H1 (cell line): ENCODE results near the gene LRRC4. TPM values are rescaled to one million over a fixed set of nuclear protein-coding genes. Genes with fewer than 3 reads are reported as not detected.

Experiments used
- CTCF ChIA-PET: fragments of 300-600 bp; sonication (Branson Sonifier 250); formaldehyde crosslinking; loops from one replicate; lab custom pipeline; 2021; ENCODE audit not compliant: partially characterized antibody; lab: Charles Lee
- POLR2A ChIA-PET: fragments of 300-600 bp; sonication (Branson Sonifier 250); formaldehyde crosslinking; loops from one replicate; lab custom pipeline; 2021; ENCODE audit warnings: inconsistent platforms; ENCODE audit not compliant: partially characterized antibody; lab: Charles Lee
- DNase-seq, 2 experiments: peaks; one replicate each; pipeline versions ENCODE4 v3.0.0 to v3.0.0-alpha.2; 2010 to 2022; ENCODE audit warnings: low spot score in 2 of 2, low read depth in 1 of 2, mixed read lengths in 1 of 2
- FAIRE-seq: peaks from 2 replicates; lab custom pipeline; 2011; peaks lifted over from hg19 to GRCh38; lab: Jason Lieb, UNC
- H2AFZ ChIP-seq: 2 replicates; pipeline ENCODE4 v1.8.1; 2012; ENCODE audit warnings: low read length, inconsistent platforms
- H2AK5ac ChIP-seq: 2 replicates; pipeline ENCODE4 v1.6.1; 2013; ENCODE audit warnings: low read depth, low read length
- H2BK120ac ChIP-seq: replicated peaks from 2 replicates; pipeline ENCODE3; 2013; ENCODE audit warnings: low read depth, low read length, inconsistent platforms
- H2BK12ac ChIP-seq: 2 replicates; pipeline ENCODE4 v1.6.1; 2013; ENCODE audit warnings: low read depth, low read length
- H2BK15ac ChIP-seq: 2 replicates; pipeline ENCODE4 v1.6.1; 2013; ENCODE audit warnings: low read length
- H2BK20ac ChIP-seq: 2 replicates; pipeline ENCODE4 v1.6.1; 2013; ENCODE audit warnings: low read length
- H2BK5ac ChIP-seq: 2 replicates; pipeline ENCODE4 v1.6.1; 2013; ENCODE audit warnings: low read depth, low read length
- H3K14ac ChIP-seq: 2 replicates; pipeline ENCODE4 v1.6.1; 2013; ENCODE audit warnings: inconsistent platforms; ENCODE audit not compliant: insufficient read length
- H3K18ac ChIP-seq: 2 replicates; pipeline ENCODE4 v1.6.1; 2013; ENCODE audit warnings: low read length; ENCODE audit errors: extremely low read depth
- H3K23ac ChIP-seq: 2 replicates; pipeline ENCODE4 v1.6.1; 2013; ENCODE audit warnings: inconsistent platforms; ENCODE audit not compliant: insufficient read length
- H3K23me2 ChIP-seq: 2 replicates; pipeline ENCODE4 v1.6.1; 2013; ENCODE audit warnings: low read depth, low read length
- H3K27ac ChIP-seq: 2 replicates; pipeline ENCODE4 v1.6.1; 2011; ENCODE audit warnings: low read depth, low read length, inconsistent platforms
- H3K27me3 ChIP-seq, 4 experiments: replicated peaks in 1 of 4; 1 replicate in 1 of 4; 2 replicates in 3 of 4; pipeline versions ENCODE4 v1.6.1 to v1.8.1; 2011 to 2013; ENCODE audit warnings: low read length in 3 of 4, mild to moderate bottlenecking in 3 of 4, inconsistent platforms in 2 of 4, mixed read lengths in 2 of 4, moderate library complexity in 1 of 4; ENCODE audit not compliant: control insufficient read depth in 3 of 4, insufficient read depth in 3 of 4; ENCODE audit errors: extremely low read depth in 1 of 4
- H3K36me3 ChIP-seq, 4 experiments: 2 replicates each; pipeline versions ENCODE4 v1.6.1 to v1.8.1; 2011 to 2013; ENCODE audit warnings: mild to moderate bottlenecking in 4 of 4, low read length in 3 of 4, moderate library complexity in 2 of 4, control low read depth in 1 of 4, inconsistent platforms in 1 of 4; ENCODE audit not compliant: insufficient read depth in 4 of 4, control insufficient read depth in 2 of 4
- H3K4ac ChIP-seq: replicated peaks from 2 replicates; pipeline ENCODE3; 2013; ENCODE audit warnings: low read length, low read depth, mixed read lengths, inconsistent platforms; ENCODE audit not compliant: insufficient read length
- H3K4me1 ChIP-seq, 4 experiments: replicated peaks in 1 of 4; 1 replicate in 1 of 4; 2 replicates in 3 of 4; pipeline versions ENCODE4 v1.6.1 to v1.8.1; 2011 to 2013; ENCODE audit warnings: low read length in 3 of 4, inconsistent platforms in 2 of 4, mixed read lengths in 1 of 4; ENCODE audit not compliant: insufficient read depth in 4 of 4, control insufficient read depth in 3 of 4
- H3K4me2 ChIP-seq, 2 experiments: 2 replicates each; pipeline versions ENCODE4 v1.6.1 to v1.8.1; 2011 to 2013; ENCODE audit warnings: low read depth in 2 of 2, low read length in 2 of 2, control low read depth in 1 of 2, inconsistent platforms in 1 of 2, mild to moderate bottlenecking in 1 of 2; ENCODE audit not compliant: insufficient read depth in 1 of 2
- H3K4me3 ChIP-seq, 4 experiments: fragments of 200-600, 300-600 bp in 1 of 4; sonication (generic), shearing (Covaris generic), sonication (Bioruptor Twin) in 1 of 4; 2 replicates each; pipeline versions ENCODE4 v1.5.1 to v1.8.1; 2011 to 2016; ENCODE audit warnings: low read length in 4 of 4, low read depth in 3 of 4, control low read depth in 2 of 4, inconsistent platforms in 2 of 4, mild to moderate bottlenecking in 2 of 4, mixed read lengths in 1 of 4, moderate library complexity in 1 of 4; ENCODE audit not compliant: insufficient read depth in 2 of 4; ENCODE audit errors: extremely low read depth in 1 of 4
- H3K56ac ChIP-seq: replicated peaks from 2 replicates; pipeline ENCODE3; 2013; ENCODE audit warnings: low read depth, mild to moderate bottlenecking, mixed read lengths, low read length, inconsistent platforms; ENCODE audit not compliant: insufficient read length
- H3K79me1 ChIP-seq: 2 replicates; pipeline ENCODE4 v1.6.1; 2013; ENCODE audit warnings: low read depth, low read length, control low read depth
- H3K79me2 ChIP-seq, 2 experiments: 2 replicates each; pipeline versions ENCODE4 v1.6.1 to v1.8.1; 2012 to 2013; ENCODE audit warnings: low read length in 2 of 2, mild to moderate bottlenecking in 2 of 2, inconsistent platforms in 1 of 2; ENCODE audit not compliant: insufficient read depth in 2 of 2, control insufficient read depth in 1 of 2
- H3K9ac ChIP-seq, 4 experiments: replicated peaks in 1 of 4; 1 replicate in 1 of 4; 2 replicates in 3 of 4; pipeline versions ENCODE4 v1.6.1 to v1.8.1; 2011 to 2013; ENCODE audit warnings: low read depth in 3 of 4, low read length in 3 of 4, control low read depth in 2 of 4, mild to moderate bottlenecking in 2 of 4, moderate library complexity in 2 of 4, inconsistent platforms in 1 of 4; ENCODE audit errors: extremely low read depth in 1 of 4
- H3K9me3 ChIP-seq, 2 experiments: 2 replicates each; pipeline versions ENCODE4 v1.6.1 to v1.8.1; 2012 to 2013; ENCODE audit warnings: mild to moderate bottlenecking in 2 of 2, moderate library complexity in 2 of 2, control low read depth in 1 of 2, inconsistent platforms in 1 of 2, low read depth in 1 of 2, low read length in 1 of 2, mixed read lengths in 1 of 2; ENCODE audit not compliant: insufficient read depth in 2 of 2
- H4K20me1 ChIP-seq, 2 experiments: replicated peaks in 1 of 2; 2 replicates each; pipeline versions ENCODE3 to v1.8.1; 2011 to 2013; ENCODE audit warnings: inconsistent platforms in 2 of 2, low read length in 2 of 2, mild to moderate bottlenecking in 1 of 2; ENCODE audit not compliant: insufficient read depth in 2 of 2, control insufficient read depth in 1 of 2
- H4K5ac ChIP-seq: 2 replicates; pipeline ENCODE4 v1.6.1; 2013; ENCODE audit warnings: low read length, low read depth, mixed read lengths, inconsistent platforms; ENCODE audit not compliant: insufficient read length
- H4K8ac ChIP-seq: 2 replicates; pipeline ENCODE4 v1.8.0; 2013; ENCODE audit warnings: mild to moderate bottlenecking, moderate library complexity, low read length, inconsistent platforms; ENCODE audit not compliant: insufficient read depth; ENCODE audit errors: extremely low read depth
- H4K91ac ChIP-seq: replicated peaks from 2 replicates; pipeline ENCODE3; 2013; ENCODE audit warnings: low read length, mixed read lengths, inconsistent platforms; ENCODE audit not compliant: insufficient read length
- CTCF ChIP-seq, 3 experiments: IDR thresholded peaks; 1 replicate in 2 of 3; 2 replicates in 1 of 3; pipeline versions ENCODE4 v1.5.1 to v1.6.1; 2011; ENCODE audit warnings: low read length in 3 of 3, mild to moderate bottlenecking in 3 of 3, inconsistent platforms in 2 of 3, low read depth in 1 of 3, moderate library complexity in 1 of 3; ENCODE audit not compliant: insufficient read depth in 1 of 3; ENCODE audit errors: control extremely low read depth in 1 of 3
- RAD21 ChIP-seq, 2 experiments: IDR thresholded peaks in 1 of 2; conservative IDR thresholded peaks in 1 of 2; 2 replicates each; pipeline ENCODE4 v1.6.1; 2011; ENCODE audit warnings: low read depth in 2 of 2, low read length in 2 of 2, improper control_type of control experiment in 1 of 2, inconsistent platforms in 1 of 2, mild to moderate bottlenecking in 1 of 2, moderate library complexity in 1 of 2
- RFX5 ChIP-seq: IDR thresholded peaks from 2 replicates; pipeline ENCODE4 v1.6.1; 2011; ENCODE audit warnings: low read depth, low read length, improper control_type of control experiment, borderline replicate concordance
- WGBS, 2 experiments: shearing (Covaris generic) in 1 of 2; methylation state at CpG; one replicate each; pipeline versions ENCODE4 v1.1.6 to v1.1.7; 2013 to 2015; ENCODE audit warnings: low lambda C conversion rate in 2 of 2, mixed read lengths in 2 of 2, inconsistent platforms in 1 of 2, low coverage in 1 of 2, missing lambda C conversion rate in 1 of 2; ENCODE audit not compliant: insufficient replicate concordance in 2 of 2, insufficient coverage in 1 of 2, insufficient read length in 1 of 2; ENCODE audit errors: extremely low coverage in 1 of 2, missing lambda C conversion rate in 1 of 2; 5-methylcytosine and 5-hydroxymethylcytosine counted together
- polyA plus RNA-seq, 7 experiments: library from polyadenylated mRNA; depleted of rRNA in 3 of 7; stranded (reverse) in 5 of 7; unstranded in 2 of 7; fragments of >200 nt in 5 of 7; fragments of 200-250 nt in 2 of 7; gene quantifications; 1 replicate in 5 of 7; 2 replicates in 1 of 7; 4 replicates in 1 of 7; pipeline versions ENCODE4 v1.2.1 to v1.2.3, GENCODE V29; 2011 to 2013; ENCODE audit warnings: missing spikeins in 2 of 7, mixed read lengths in 2 of 7
- total RNA-seq: library from RNA; stranded (reverse); fragmentation: NEBNext Ultra II Directional; extraction: Animal tissue kit (Norgen Biotek cat#: 25700); gene quantifications from 2 replicates; pipeline ENCODE4 v1.2.1, GENCODE V29; 2021

The LRRC4 gene
- total and polyA plus RNA-seq, 2 of the 8 experiments (the other 6 are each of a cell fraction or from before 2014, with no cell fraction given), result 13.4 to 16.4 TPM

GRCh38 chr7:128066858-128067257 is 35.6 kb upstream of the LRRC4 start:
- Histone ChIP-seq H2BK5ac (no peak overlapping the region), H4K8ac (no peak overlapping the region), H4K91ac (no peak overlapping the region), H3K18ac (no peak overlapping the region), H2BK12ac (no peak overlapping the region), H2AK5ac (no peak overlapping the region), H3K9me3 (no peaks in the 10 kb centered on the region), H3K4me1 (peaks cover 0 to 3% (median 0%) of the 10 kb centered on the region in 4 experiments; a peak in 3 of 7 replicates), H2AFZ (no peak overlapping the region), H3K27ac (no peak overlapping the region), H3K36me3 (no peaks in the 10 kb centered on the region), H3K56ac (no peak overlapping the region), H3K4me3 (no peak overlapping the region), H3K79me2 (no peaks in the 10 kb centered on the region), H3K27me3 (no peaks in the 10 kb centered on the region), H3K4me2 (no peak overlapping the region), H3K23me2 (no peaks in the 10 kb centered on the region), H3K79me1 (no peaks in the 10 kb centered on the region), H4K5ac (no peak overlapping the region), H2BK15ac (no peak overlapping the region), H2BK20ac (no peak overlapping the region), H3K9ac (no peak overlapping the region), H3K4ac (no peak overlapping the region), H4K20me1 (peaks cover 7% of the 10 kb centered on the region in 2 experiments), H3K23ac (no peak overlapping the region), H2BK120ac (no peak overlapping the region), H3K14ac (no peak overlapping the region)
- ChIA-PET CTCF (interaction anchor here (0.5 to 2.3 kb wide), 12 partner anchors 8 to 274 kb away, joined by 3 to 10 read pairs (median 3); no protein-coding TSS in a partner anchor), POLR2A (interaction anchor here (0.8 kb wide), 1 partner anchor 12 kb away, joined by 3 read pairs; no protein-coding TSS in a partner anchor)
- 79% methylated on average over 5 of the region's 5 CpGs; no CpG with 5 or more reads in 1 of the 2 experiments for WGBS, 2 experiments
- TF ChIP-seq RAD21 (IDR thresholded peaks at IDR 0.05 in 1 of 2, conservative IDR thresholded peaks at IDR 0.05 in 1 of 2; ENCODE audit: low read depth in 2 of 2, low read length in 2 of 2), result peak; percentile 14 to 29; a peak in 3 of 4 replicates
- TF ChIP-seq CTCF (IDR thresholded peaks at IDR 0.05; ENCODE audit: control extremely low read depth in 1 of 3, insufficient read depth in 1 of 3, low read depth in 1 of 3, low read length in 3 of 3), result peak in 2 of 3 experiments; percentile 21; a peak in 1 of 4 replicates
- no peak for TF ChIP-seq RFX5
- DNase-seq (no peak), FAIRE-seq (no peak)
